Esophagus muscularis mucosa (tissue), 4 donors: Measurements from ENCODE around the gene MCF2L. TPM values are rescaled to one million over a fixed set of nuclear protein-coding genes. Genes with fewer than 3 reads are reported as not detected.

Experiments used
- DNase-seq: peaks from one replicate; pipeline ENCODE4 v3.0.0-alpha.2; 2017; ENCODE audit errors: extremely low spot score
- H3K27ac ChIP-seq, 4 donors: fragments of 200-600 bp; sonication (generic); replicated peaks in 1 of 4; 1 replicate in 3 of 4; 2 replicates in 1 of 4; pipeline ENCODE4 v1.5.1; 2016 to 2019; ENCODE audit warnings: mild to moderate bottlenecking in 1 of 4
- H3K27me3 ChIP-seq, 4 donors: fragments of 200-600 bp; sonication (generic); one replicate each; pipeline versions ENCODE4 v1.5.1 to v1.6.0; 2016 to 2019
- H3K36me3 ChIP-seq, 4 donors: fragments of 200-600 bp; sonication (generic); one replicate each; pipeline ENCODE4 v1.5.1; 2016 to 2019
- H3K4me1 ChIP-seq, 4 donors: fragments of 200-600 bp; sonication (generic); one replicate each; pipeline ENCODE4 v1.5.1; 2016 to 2019
- H3K4me3 ChIP-seq, 4 donors: fragments of 200-600 bp; sonication (generic); 1 replicate in 2 of 4; 2 replicates in 2 of 4; pipeline ENCODE4 v1.5.1; 2016 to 2019; ENCODE audit warnings: mild to moderate bottlenecking in 4 of 4, moderate library complexity in 1 of 4
- H3K9me3 ChIP-seq, 4 donors: fragments of 200-600 bp; sonication (generic); 1 replicate in 3 of 4; 2 replicates in 1 of 4; pipeline ENCODE4 v1.5.1; 2016 to 2019
- CTCF ChIP-seq, 3 experiments: fragments of 200-600 bp in 2 of 3; fragments of 450-650 bp in 1 of 3; sonication (generic) in 2 of 3; IDR thresholded peaks; one replicate each; pipeline ENCODE4 v1.5.1; 2017 to 2019; ENCODE audit warnings: antibody characterized with exemption in 3 of 3, mild to moderate bottlenecking in 2 of 3, moderate library complexity in 1 of 3
- EP300 ChIP-seq: sonication (generic); formaldehyde crosslinking; IDR thresholded peaks from one replicate; pipeline ENCODE4 v1.6.1; 2017; ENCODE audit warnings: antibody characterized with exemption
- POLR2A ChIP-seq: fragments of 450-650 bp; IDR thresholded peaks from one replicate; pipeline ENCODE4 v1.6.1; 2017; ENCODE audit warnings: antibody characterized with exemption, moderate library complexity, mild to moderate bottlenecking, low read depth
- POLR2AphosphoS5 ChIP-seq, 2 donors: sonication (generic); formaldehyde crosslinking; IDR thresholded peaks; one replicate each; pipeline ENCODE4 v1.6.1; 2017; ENCODE audit warnings: antibody characterized with exemption in 2 of 2
- WGBS: methylation state at CpG from one replicate; pipeline ENCODE4 v1.1.5; 2018; 5-methylcytosine and 5-hydroxymethylcytosine counted together
- intact Hi-C: fragments of 100-400 bp; cut with DNase I; formaldehyde crosslinking; loops from one replicate; pipeline ENCODE4 v1.15.1; 2023
- total RNA-seq, 4 donors: library from RNA; depleted of rRNA; stranded (reverse); fragments of >200 nt; gene quantifications; one replicate each; pipeline versions ENCODE4 v1.1.0 to v1.2.1, GENCODE V29; 2016

The MCF2L gene
- total RNA-seq, 4 donors from 2014 or later: 14.5 to 38.6 (median 26.7) TPM

- Histone ChIP-seq H3K4me1 (peaks cover 0 to 10% (median 3%) of the 10 kb centered on the region in 4 donors), H3K4me3 (no peak overlapping the region), H3K27ac (peak overlapping the region in 2 of 4 donors; percentile 65 to 76), H3K36me3 (peaks cover 0 to 7% (median 0%) of the 10 kb centered on the region in 4 donors), H3K27me3 (peaks cover 0 to 43% (median 0%) of the 10 kb centered on the region in 4 donors), H3K9me3 (no peaks in the 10 kb centered on the region)
- intact Hi-C loops: no loop called here
- TF ChIP-seq CTCF (IDR thresholded peaks at IDR 0.05) (no peak), POLR2AphosphoS5 (IDR thresholded peaks at IDR 0.05) (no peak), EP300 (no peak), POLR2A (no peak)
- WGBS: 80% methylated on average over 10 of the region's 10 CpGs
- no peak for DNase-seq
Observed at GRCh38 chr13:112977525-112977924, 8.5 kb downstream of the MCF2L start.

GRCh38 chr13:112978561-112979405, 9.8 kb downstream of the MCF2L start:
- TF ChIP-seq EP300: no peak
- no peak for TF ChIP-seq CTCF (IDR thresholded peaks at IDR 0.05)
- peak; percentile 55 to 83 for TF ChIP-seq POLR2AphosphoS5 (IDR thresholded peaks at IDR 0.05)
- TF ChIP-seq POLR2A: no peak
- H3K27me3 ChIP-seq: peaks cover 0 to 48% (median 0%) of the 10 kb centered on the region in 4 donors
- H3K4me1 ChIP-seq: peaks cover 0 to 10% (median 4%) of the 10 kb centered on the region in 4 donors
- H3K27ac ChIP-seq: peak overlapping the region; percentile 47 to 76 (median 62)
- H3K4me3 ChIP-seq: peak overlapping the region; percentile 39 to 55 (median 41)
- 59% methylated on average over 12 of the region's 25 CpGs for WGBS
- no peaks in the 10 kb centered on the region for H3K9me3 ChIP-seq
- intact Hi-C loops: no loop called here
- peaks cover 0 to 7% (median 0%) of the 10 kb centered on the region in 4 donors for H3K36me3 ChIP-seq
- DNase-seq: no peak

- peaks cover 0 to 11% (median 5%) of the 10 kb centered on the region in 4 donors for H3K4me1 ChIP-seq
- H3K36me3 ChIP-seq: peaks cover 0 to 7% (median 0%) of the 10 kb centered on the region in 4 donors
- intact Hi-C loops: no loop called here
- WGBS: 90% methylated on average over 2 of the region's 24 CpGs
- peak overlapping the region; percentile 47 to 76 (median 60) for H3K27ac ChIP-seq
- H3K9me3 ChIP-seq: no peaks in the 10 kb centered on the region
- H3K4me3 ChIP-seq: peak overlapping the region; percentile 39 to 55 (median 41)
- TF ChIP-seq CTCF (IDR thresholded peaks at IDR 0.05) (no peak), POLR2A (no peak), POLR2AphosphoS5 (IDR thresholded peaks at IDR 0.05) (no peak), EP300 (no peak)
- no peak for DNase-seq
- peaks cover 0 to 52% (median 0%) of the 10 kb centered on the region in 4 donors for H3K27me3 ChIP-seq
Observed at GRCh38 chr13:112979406-112979902, 10.4 kb downstream of the MCF2L start.

- no peak for DNase-seq
- Histone ChIP-seq H3K27me3 (peaks cover 0 to 52% (median 0%) of the 10 kb centered on the region in 4 donors), H3K4me1 (peaks cover 0 to 11% (median 5%) of the 10 kb centered on the region in 4 donors), H3K9me3 (no peaks in the 10 kb centered on the region), H3K4me3 (peak overlapping the region; percentile 39 to 55 (median 41)), H3K27ac (peak overlapping the region; percentile 47 to 76 (median 60)), H3K36me3 (peaks cover 0 to 7% (median 0%) of the 10 kb centered on the region in 4 donors)
- WGBS: 64% methylated on average over 17 of the region's 18 CpGs
- TF ChIP-seq CTCF (IDR thresholded peaks at IDR 0.05): no peak
- no peak for TF ChIP-seq EP300
- no peak for TF ChIP-seq POLR2A
- TF ChIP-seq POLR2AphosphoS5 (IDR thresholded peaks at IDR 0.05): no peak
- intact Hi-C loops: no loop called here
Observed at GRCh38 chr13:112980434-112980833, 11.4 kb downstream of the MCF2L start.
